Type B pancreatic cell (in vitro differentiated cells): ENCODE results near the gene PTCD1. TPM values are rescaled to one million over a fixed set of nuclear protein-coding genes. Genes with fewer than 3 reads are reported as not detected.

Source experiments
- DNase-seq: peaks from one replicate; pipeline ENCODE4 v3.0.0; 2021; ENCODE audit warnings: mixed read lengths; ENCODE audit not compliant: unreplicated experiment; ENCODE audit errors: extremely low spot score
- H3K27ac Mint-ChIP-seq: 2 replicates; pipeline ENCODE4 v1.8.0; 2021; ENCODE audit warnings: mild to moderate bottlenecking, mixed read lengths
- H3K27me3 Mint-ChIP-seq: 2 replicates; pipeline ENCODE4 v1.8.0; 2021; ENCODE audit warnings: mixed read lengths
- H3K36me3 Mint-ChIP-seq: 2 replicates; pipeline ENCODE4 v1.8.0; 2021; ENCODE audit warnings: mixed read lengths
- H3K4me1 Mint-ChIP-seq: one replicate; pipeline ENCODE4 v1.8.0; 2021; ENCODE audit warnings: mixed read lengths; ENCODE audit not compliant: unreplicated experiment
- H3K4me3 Mint-ChIP-seq: 2 replicates; pipeline ENCODE4 v1.8.0; 2021; ENCODE audit warnings: mild to moderate bottlenecking, mixed read lengths
- H3K9me3 Mint-ChIP-seq: 2 replicates; pipeline ENCODE4 v1.8.0; 2021; ENCODE audit warnings: mixed read lengths
- total RNA-seq: library from RNA; stranded (reverse); gene quantifications from 2 replicates; pipeline ENCODE4 v1.2.1, GENCODE V29; 2021; ENCODE audit warnings: low replicate concordance
- TF ChIP-seq, protein P1 (sequence below): fragments of 200-600 bp; sonication (generic); conservative IDR thresholded peaks from 2 replicates; pipeline ENCODE4 v1.5.0; 2021; ENCODE audit warnings: antibody characterized with exemption, mild to moderate bottlenecking

The PTCD1 gene
- total RNA-seq, 1 donor from 2014 or later: 11.3 TPM

DNA sequence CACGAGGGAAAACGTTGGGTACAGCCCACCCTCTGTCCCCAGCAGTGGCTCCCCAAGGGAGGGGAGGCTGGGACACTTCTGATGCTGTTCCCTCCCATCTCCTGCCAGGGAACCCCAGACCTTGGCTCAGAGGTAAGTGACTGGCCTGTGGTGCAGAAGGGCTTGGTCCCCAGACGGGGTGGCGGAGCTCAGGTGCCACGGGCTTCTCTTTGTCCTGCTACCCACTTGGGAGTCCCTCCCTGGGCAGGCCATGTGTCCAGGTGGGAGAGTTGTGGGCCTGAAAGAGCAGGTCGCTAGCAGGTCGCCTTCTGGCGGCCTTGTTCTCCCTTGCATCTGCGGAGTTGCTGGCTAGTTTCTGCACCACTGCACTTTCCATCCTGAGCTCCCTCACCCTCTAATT lies 17.3 kb upstream of the PTCD1 start:
- peaks cover 7% of the 10 kb centered on the region for H3K4me1 Mint-ChIP-seq
- no peak for DNase-seq
- H3K4me3 Mint-ChIP-seq: no peak overlapping the region
- no peaks in the 10 kb centered on the region for H3K27me3 Mint-ChIP-seq
- TF ChIP-seq, protein P1, sequence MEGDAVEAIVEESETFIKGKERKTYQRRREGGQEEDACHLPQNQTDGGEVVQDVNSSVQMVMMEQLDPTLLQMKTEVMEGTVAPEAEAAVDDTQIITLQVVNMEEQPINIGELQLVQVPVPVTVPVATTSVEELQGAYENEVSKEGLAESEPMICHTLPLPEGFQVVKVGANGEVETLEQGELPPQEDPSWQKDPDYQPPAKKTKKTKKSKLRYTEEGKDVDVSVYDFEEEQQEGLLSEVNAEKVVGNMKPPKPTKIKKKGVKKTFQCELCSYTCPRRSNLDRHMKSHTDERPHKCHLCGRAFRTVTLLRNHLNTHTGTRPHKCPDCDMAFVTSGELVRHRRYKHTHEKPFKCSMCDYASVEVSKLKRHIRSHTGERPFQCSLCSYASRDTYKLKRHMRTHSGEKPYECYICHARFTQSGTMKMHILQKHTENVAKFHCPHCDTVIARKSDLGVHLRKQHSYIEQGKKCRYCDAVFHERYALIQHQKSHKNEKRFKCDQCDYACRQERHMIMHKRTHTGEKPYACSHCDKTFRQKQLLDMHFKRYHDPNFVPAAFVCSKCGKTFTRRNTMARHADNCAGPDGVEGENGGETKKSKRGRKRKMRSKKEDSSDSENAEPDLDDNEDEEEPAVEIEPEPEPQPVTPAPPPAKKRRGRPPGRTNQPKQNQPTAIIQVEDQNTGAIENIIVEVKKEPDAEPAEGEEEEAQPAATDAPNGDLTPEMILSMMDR: no peak
- H3K9me3 Mint-ChIP-seq: no peaks in the 10 kb centered on the region
- H3K36me3 Mint-ChIP-seq: peaks cover 23% of the 10 kb centered on the region
- H3K27ac Mint-ChIP-seq: no peak overlapping the region

- Mint-ChIP-seq H3K36me3 (peaks cover 8% of the 10 kb centered on the region), H3K27ac (no peak overlapping the region), H3K4me1 (no peaks in the 10 kb centered on the region), H3K9me3 (no peaks in the 10 kb centered on the region), H3K27me3 (no peaks in the 10 kb centered on the region), H3K4me3 (no peak overlapping the region)
- no peak for DNase-seq
- TF ChIP-seq, protein P1: no peak
Observed at GRCh38 chr7:99453105-99453504, 14.5 kb upstream of the PTCD1 start.

DNA sequence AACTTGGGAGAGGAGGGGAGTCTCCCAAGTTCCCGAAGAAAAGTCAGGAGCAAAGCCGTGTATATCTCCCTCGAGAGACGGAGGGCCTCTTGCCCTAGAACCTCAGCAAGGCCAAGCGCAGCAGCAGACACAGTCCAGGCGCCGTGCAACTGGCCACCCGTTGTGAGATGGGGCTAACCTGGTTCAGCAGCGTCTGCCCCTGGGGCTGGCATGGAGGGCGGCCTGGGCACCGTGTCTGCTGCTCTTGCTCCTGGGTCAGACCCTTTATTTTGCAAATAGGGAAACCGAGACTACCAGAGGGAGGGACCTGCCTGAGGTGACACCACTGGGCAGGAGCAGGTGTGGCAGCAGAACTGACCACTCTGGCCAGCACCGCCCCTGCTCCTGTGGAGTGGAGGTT lies 13.9 kb upstream of the PTCD1 start:
- Mint-ChIP-seq H3K27me3 (no peaks in the 10 kb centered on the region), H3K36me3 (peaks cover 8% of the 10 kb centered on the region), H3K4me1 (no peaks in the 10 kb centered on the region), H3K4me3 (no peak overlapping the region), H3K27ac (no peak overlapping the region), H3K9me3 (no peaks in the 10 kb centered on the region)
- TF ChIP-seq, protein P1: no peak
- no peak for DNase-seq

DNA sequence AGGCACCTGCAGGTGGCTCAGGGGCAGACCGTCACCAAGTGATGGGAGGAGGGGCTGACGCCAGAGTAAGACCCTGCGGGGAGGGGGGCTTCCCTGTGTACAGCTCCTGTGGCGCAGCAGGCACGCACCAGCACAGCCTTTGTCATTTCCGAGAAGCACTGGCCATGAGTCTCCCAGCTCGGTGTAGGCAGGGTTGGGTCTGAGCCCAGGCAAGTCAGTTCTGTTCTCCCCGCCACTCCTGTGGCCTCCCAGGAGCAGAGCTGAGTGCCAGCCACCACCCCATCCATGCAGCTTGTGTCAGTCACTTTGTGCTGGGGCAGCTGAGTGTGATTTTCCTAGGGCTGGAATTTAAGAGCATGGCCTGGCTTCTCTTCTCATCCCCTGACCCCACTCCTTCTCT lies 13.3 kb upstream of the PTCD1 start:
- no peak overlapping the region for H3K4me3 Mint-ChIP-seq
- H3K9me3 Mint-ChIP-seq: no peaks in the 10 kb centered on the region
- H3K4me1 Mint-ChIP-seq: no peaks in the 10 kb centered on the region
- H3K36me3 Mint-ChIP-seq: peaks cover 8% of the 10 kb centered on the region
- H3K27ac Mint-ChIP-seq: no peak overlapping the region
- TF ChIP-seq, protein P1: no peak
- no peak for DNase-seq
- H3K27me3 Mint-ChIP-seq: no peaks in the 10 kb centered on the region

- Mint-ChIP-seq H3K36me3 (peaks cover 14% of the 10 kb centered on the region), H3K4me3 (no peak overlapping the region), H3K4me1 (no peaks in the 10 kb centered on the region), H3K27me3 (no peaks in the 10 kb centered on the region), H3K9me3 (no peaks in the 10 kb centered on the region), H3K27ac (no peak overlapping the region)
- no peak for DNase-seq
- TF ChIP-seq, protein P1: no peak
Observed at GRCh38 chr7:99449326-99449725, 10.7 kb upstream of the PTCD1 start.

- Mint-ChIP-seq H3K9me3 (no peaks in the 10 kb centered on the region), H3K4me3 (no peak overlapping the region), H3K27me3 (no peaks in the 10 kb centered on the region), H3K4me1 (no peaks in the 10 kb centered on the region), H3K27ac (no peak overlapping the region), H3K36me3 (peaks cover 15% of the 10 kb centered on the region)
- DNase-seq: no peak
- TF ChIP-seq, protein P1: no peak
Observed at GRCh38 chr7:99448855-99449254, 10.3 kb upstream of the PTCD1 start.
